GM12891 (cell line): Measurements from ENCODE around the gene CCDC191.

Experiments
- POLR2A ChIP-seq: IDR thresholded peaks from 2 replicates; pipeline ENCODE4 v1.6.1; 2011; ENCODE audit warnings: low read depth, low read length, control low read depth
- POLR2AphosphoS5 ChIP-seq: IDR thresholded peaks from 2 replicates; pipeline ENCODE4 v1.6.1; 2011; ENCODE audit warnings: low read depth, low read length, control low read depth
- TAF1 ChIP-seq: IDR thresholded peaks from 2 replicates; pipeline ENCODE4 v1.6.1; 2011; ENCODE audit warnings: low read depth, low read length, control low read depth

DNA sequence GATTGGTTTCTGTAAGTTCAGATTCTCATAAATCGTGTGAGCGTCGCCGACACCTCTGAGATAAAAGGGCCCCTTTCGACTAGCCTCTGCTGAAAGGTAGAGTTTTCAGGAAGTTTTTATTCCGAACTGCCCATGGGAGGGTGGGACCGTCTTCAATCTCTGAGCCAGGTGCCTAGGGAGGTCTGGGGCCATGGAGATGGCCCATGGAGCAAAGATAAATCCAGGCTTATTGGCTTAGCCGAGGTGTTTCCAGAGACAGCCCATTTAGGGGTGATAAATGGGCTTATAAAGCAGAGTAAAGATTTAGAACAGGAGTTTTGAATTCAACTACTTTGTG is 653 bp upstream of the CCDC191 start:
- TF ChIP-seq POLR2AphosphoS5 (no peak), POLR2A (no peak), TAF1 (no peak)
